HepG2 (cell line): ENCODE results near the gene TSEN54. TPM values are rescaled to one million over a fixed set of nuclear protein-coding genes. Genes with fewer than 3 reads are reported as not detected.

Experiments
- CBX5 ChIP-seq: sonication (generic); formaldehyde crosslinking; IDR thresholded peaks from 2 replicates; pipeline ENCODE4 v1.4.0; 2020; ENCODE audit warnings: missing genetic modification reagents, borderline replicate concordance
- CC2D1A ChIP-seq: sonication (generic); formaldehyde crosslinking; IDR thresholded peaks from 2 replicates; pipeline ENCODE4 v1.8.1; 2023; ENCODE audit warnings: mild to moderate bottlenecking, missing genetic modification reagents
- GTF3A ChIP-seq: sonication (generic); formaldehyde crosslinking; conservative IDR thresholded peaks from 2 replicates; pipeline ENCODE4 v1.4.0; 2020; ENCODE audit warnings: mild to moderate bottlenecking, missing genetic modification reagents
- HNF4A ChIP-seq: sonication (generic); formaldehyde crosslinking; IDR thresholded peaks from 2 replicates; pipeline ENCODE4 v1.4.0; 2020; ENCODE audit warnings: missing genetic modification reagents
- ZBTB44 ChIP-seq: sonication (generic); formaldehyde crosslinking; IDR thresholded peaks from 2 replicates; pipeline ENCODE4 v1.4.0; 2020; ENCODE audit warnings: missing genetic modification reagents
- ZNF407 ChIP-seq: sonication (generic); formaldehyde crosslinking; IDR thresholded peaks from one replicate; pipeline ENCODE4 v1.5.1; 2020; ENCODE audit warnings: mild to moderate bottlenecking, missing genetic modification reagents; ENCODE audit errors: not compliant biosample characterization
- ZNF431 ChIP-seq: sonication (generic); formaldehyde crosslinking; IDR thresholded peaks from 2 replicates; pipeline ENCODE4 v1.9.0; 2022; ENCODE audit warnings: missing genetic modification reagents, low read depth, mild to moderate bottlenecking, borderline replicate concordance
- polyA plus RNA-seq, 8 experiments: library from polyadenylated mRNA; depleted of rRNA in 3 of 8; stranded (reverse) in 7 of 8; unstranded in 1 of 8; fragments of >200 nt; fragmentation: Illumina TruSeq in 4 of 8; extraction: Trizol in 4 of 8; gene quantifications; 2 replicates each; pipeline versions ENCODE4 v1.2.1 to v1.2.3, GENCODE V29; 2011 to 2016; ENCODE audit warnings: low read depth in 4 of 8, missing spikeins in 1 of 8, mixed read lengths in 1 of 8; ENCODE audit not compliant: insufficient read depth in 1 of 8
- total RNA-seq, 5 experiments: library from RNA; depleted of rRNA; stranded (reverse); fragments of >200 nt; fragmentation: Illumina TruSeq; extraction: Trizol; gene quantifications; 2 replicates each; pipeline ENCODE4 v1.2.3, GENCODE V29; 2016; ENCODE audit warnings: low read depth in 1 of 5
- TF ChIP-seq, protein P1 (sequence below): sonication (generic); formaldehyde crosslinking; IDR thresholded peaks from 2 replicates; pipeline ENCODE4 v1.5.1; 2020; ENCODE audit warnings: mild to moderate bottlenecking, missing genetic modification reagents, borderline replicate concordance
- TF ChIP-seq, protein P2 (sequence below): sonication (generic); formaldehyde crosslinking; conservative IDR thresholded peaks from 2 replicates; pipeline ENCODE4 v1.8.1; 2023; ENCODE audit warnings: missing genetic modification reagents

TSEN54 gene
- total and polyA plus RNA-seq, 2 of the 13 experiments (the other 11 are each of a cell fraction or from before 2014, with no cell fraction given), result 62.9 to 63.3 TPM

GRCh38 chr17:75511610-75512575 lies 4.4 kb upstream of the TSEN54 start (continued):
- TF ChIP-seq ZNF407 (CRISPR knock-in tag), result peak; percentile 75
- TF ChIP-seq, protein P1, sequence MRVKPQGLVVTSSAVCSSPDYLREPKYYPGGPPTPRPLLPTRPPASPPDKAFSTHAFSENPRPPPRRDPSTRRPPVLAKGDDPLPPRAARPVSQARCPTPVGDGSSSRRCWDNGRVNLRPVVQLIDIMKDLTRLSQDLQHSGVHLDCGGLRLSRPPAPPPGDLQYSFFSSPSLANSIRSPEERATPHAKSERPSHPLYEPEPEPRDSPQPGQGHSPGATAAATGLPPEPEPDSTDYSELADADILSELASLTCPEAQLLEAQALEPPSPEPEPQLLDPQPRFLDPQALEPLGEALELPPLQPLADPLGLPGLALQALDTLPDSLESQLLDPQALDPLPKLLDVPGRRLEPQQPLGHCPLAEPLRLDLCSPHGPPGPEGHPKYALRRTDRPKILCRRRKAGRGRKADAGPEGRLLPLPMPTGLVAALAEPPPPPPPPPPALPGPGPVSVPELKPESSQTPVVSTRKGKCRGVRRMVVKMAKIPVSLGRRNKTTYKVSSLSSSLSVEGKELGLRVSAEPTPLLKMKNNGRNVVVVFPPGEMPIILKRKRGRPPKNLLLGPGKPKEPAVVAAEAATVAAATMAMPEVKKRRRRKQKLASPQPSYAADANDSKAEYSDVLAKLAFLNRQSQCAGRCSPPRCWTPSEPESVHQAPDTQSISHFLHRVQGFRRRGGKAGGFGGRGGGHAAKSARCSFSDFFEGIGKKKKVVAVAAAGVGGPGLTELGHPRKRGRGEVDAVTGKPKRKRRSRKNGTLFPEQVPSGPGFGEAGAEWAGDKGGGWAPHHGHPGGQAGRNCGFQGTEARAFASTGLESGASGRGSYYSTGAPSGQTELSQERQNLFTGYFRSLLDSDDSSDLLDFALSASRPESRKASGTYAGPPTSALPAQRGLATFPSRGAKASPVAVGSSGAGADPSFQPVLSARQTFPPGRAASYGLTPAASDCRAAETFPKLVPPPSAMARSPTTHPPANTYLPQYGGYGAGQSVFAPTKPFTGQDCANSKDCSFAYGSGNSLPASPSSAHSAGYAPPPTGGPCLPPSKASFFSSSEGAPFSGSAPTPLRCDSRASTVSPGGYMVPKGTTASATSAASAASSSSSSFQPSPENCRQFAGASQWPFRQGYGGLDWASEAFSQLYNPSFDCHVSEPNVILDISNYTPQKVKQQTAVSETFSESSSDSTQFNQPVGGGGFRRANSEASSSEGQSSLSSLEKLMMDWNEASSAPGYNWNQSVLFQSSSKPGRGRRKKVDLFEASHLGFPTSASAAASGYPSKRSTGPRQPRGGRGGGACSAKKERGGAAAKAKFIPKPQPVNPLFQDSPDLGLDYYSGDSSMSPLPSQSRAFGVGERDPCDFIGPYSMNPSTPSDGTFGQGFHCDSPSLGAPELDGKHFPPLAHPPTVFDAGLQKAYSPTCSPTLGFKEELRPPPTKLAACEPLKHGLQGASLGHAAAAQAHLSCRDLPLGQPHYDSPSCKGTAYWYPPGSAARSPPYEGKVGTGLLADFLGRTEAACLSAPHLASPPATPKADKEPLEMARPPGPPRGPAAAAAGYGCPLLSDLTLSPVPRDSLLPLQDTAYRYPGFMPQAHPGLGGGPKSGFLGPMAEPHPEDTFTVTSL, result peak; percentile 45; the same call in 1 of the 2 replicates
- peak; percentile 54; the same call in 1 of the 2 replicates for TF ChIP-seq CBX5 (CRISPR knock-in tag)
- TF ChIP-seq GTF3A (CRISPR knock-in tag), result no peak
- TF ChIP-seq, protein P2, sequence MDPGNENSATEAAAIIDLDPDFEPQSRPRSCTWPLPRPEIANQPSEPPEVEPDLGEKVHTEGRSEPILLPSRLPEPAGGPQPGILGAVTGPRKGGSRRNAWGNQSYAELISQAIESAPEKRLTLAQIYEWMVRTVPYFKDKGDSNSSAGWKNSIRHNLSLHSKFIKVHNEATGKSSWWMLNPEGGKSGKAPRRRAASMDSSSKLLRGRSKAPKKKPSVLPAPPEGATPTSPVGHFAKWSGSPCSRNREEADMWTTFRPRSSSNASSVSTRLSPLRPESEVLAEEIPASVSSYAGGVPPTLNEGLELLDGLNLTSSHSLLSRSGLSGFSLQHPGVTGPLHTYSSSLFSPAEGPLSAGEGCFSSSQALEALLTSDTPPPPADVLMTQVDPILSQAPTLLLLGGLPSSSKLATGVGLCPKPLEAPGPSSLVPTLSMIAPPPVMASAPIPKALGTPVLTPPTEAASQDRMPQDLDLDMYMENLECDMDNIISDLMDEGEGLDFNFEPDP (CRISPR knock-in tag), result peak; percentile 97
- TF ChIP-seq ZBTB44 (CRISPR knock-in tag), result 0 out of 2 replicates have a peak, but pooled peaks have one; percentile 22
- TF ChIP-seq CC2D1A (CRISPR knock-in tag), result peak; percentile 90; the same call in 1 of the 2 replicates
- peak; percentile 94 for TF ChIP-seq HNF4A
- peak; percentile 94 for TF ChIP-seq ZNF431 (CRISPR knock-in tag)
